Ectodermal cell (in vitro differentiated cells): ENCODE results near the gene PCDH1.
"Not testable (repeated sequence)": the region's sequence is repeated elsewhere in the genome, so short reads cannot be mapped to it uniquely, and the experiment has no call there.

Source experiments
- H3K27ac ChIP-seq: 2 replicates; pipeline ENCODE4 v1.7.0; 2013; ENCODE audit warnings: mild to moderate bottlenecking, low read depth, low read length; ENCODE audit not compliant: insufficient read depth, poor library complexity, severe bottlenecking
- H3K27me3 ChIP-seq: 2 replicates; pipeline ENCODE4 v1.7.0; 2013; ENCODE audit warnings: mild to moderate bottlenecking, low read length; ENCODE audit not compliant: insufficient read depth, control insufficient read depth, poor library complexity, severe bottlenecking
- H3K36me3 ChIP-seq: one replicate; pipeline ENCODE4 v1.7.0; 2013; ENCODE audit warnings: low read length; ENCODE audit not compliant: control insufficient read depth, insufficient read depth
- H3K4me1 ChIP-seq: one replicate; pipeline ENCODE4 v1.7.0; 2013; ENCODE audit warnings: low read length; ENCODE audit not compliant: control insufficient read depth, insufficient read depth
- H3K4me3 ChIP-seq: 2 replicates; pipeline ENCODE4 v1.7.0; 2013; ENCODE audit warnings: low read depth, low read length, control low read depth; ENCODE audit not compliant: insufficient read depth
- H3K9me3 ChIP-seq: 2 replicates; pipeline ENCODE4 v1.7.0; 2013; ENCODE audit warnings: mild to moderate bottlenecking, low read length, moderate library complexity; ENCODE audit not compliant: control insufficient read depth
- WGBS, 2 experiments: methylation state at CpG; one replicate each; pipeline ENCODE4 v1.1.7; 2013; ENCODE audit warnings: missing lambda C conversion rate in 2 of 2; 5-methylcytosine and 5-hydroxymethylcytosine counted together

The PCDH1 gene

GRCh38 chr5:141821430-141821925 lies 56.7 kb downstream of the PCDH1 start:
- Histone ChIP-seq H3K36me3 (no peaks in the 10 kb centered on the region), H3K4me1 (peaks cover 26% of the 10 kb centered on the region), H3K4me3 (no peak overlapping the region), H3K27me3 (no peaks in the 10 kb centered on the region), H3K9me3 (no peaks in the 10 kb centered on the region), H3K27ac (no peak overlapping the region)
- WGBS, 2 experiments, result 68 to 70% methylated on average over 3 of the region's 3 CpGs

GRCh38 chr5:141820686-141821085 lies 57.5 kb downstream of the PCDH1 start:
- H3K4me1 ChIP-seq, result peaks cover 30% of the 10 kb centered on the region
- not testable (repeated sequence) for H3K36me3 ChIP-seq, H3K27me3 ChIP-seq, H3K9me3 ChIP-seq, H3K4me3 ChIP-seq, H3K27ac ChIP-seq
- WGBS, 2 experiments, result 93 to 95% methylated on average over 15 of the region's 15 CpGs

GRCh38 chr5:141817631-141818030 lies 60.6 kb downstream of the PCDH1 start:
- Histone ChIP-seq H3K9me3 (no peaks in the 10 kb centered on the region), H3K27me3 (no peaks in the 10 kb centered on the region), H3K27ac (no peak overlapping the region), H3K4me3 (no peak overlapping the region), H3K36me3 (no peaks in the 10 kb centered on the region), H3K4me1 (peaks cover 38% of the 10 kb centered on the region)
- WGBS, 2 experiments, result 74 to 85% methylated on average over 6 of the region's 6 CpGs

- Histone ChIP-seq H3K4me3 (no peak overlapping the region), H3K27ac (peak overlapping the region; percentile 56), H3K9me3 (no peaks in the 10 kb centered on the region), H3K36me3 (no peaks in the 10 kb centered on the region), H3K4me1 (peaks cover 43% of the 10 kb centered on the region), H3K27me3 (no peaks in the 10 kb centered on the region)
- 1 to 7% methylated on average over 10 to 11 of the region's 11 CpGs for WGBS, 2 experiments
Observed at GRCh38 chr5:141816598-141817399, 61.4 kb downstream of the PCDH1 start.

- Histone ChIP-seq H3K36me3 (no peaks in the 10 kb centered on the region), H3K4me1 (peaks cover 47% of the 10 kb centered on the region), H3K9me3 (no peaks in the 10 kb centered on the region), H3K27ac (no peak overlapping the region), H3K27me3 (no peaks in the 10 kb centered on the region), H3K4me3 (no peak overlapping the region)
- 93 to 96% methylated on average over 2 of the region's 3 CpGs for WGBS, 2 experiments
Observed at GRCh38 chr5:141815796-141816180, 62.4 kb downstream of the PCDH1 start.

GRCh38 chr5:141815051-141815795 lies 63.0 kb downstream of the PCDH1 start:
- no peaks in the 10 kb centered on the region for H3K36me3 ChIP-seq
- H3K4me1 ChIP-seq, result peaks cover 47% of the 10 kb centered on the region
- no peaks in the 10 kb centered on the region for H3K9me3 ChIP-seq
- no peak overlapping the region for H3K27ac ChIP-seq
- no peaks in the 10 kb centered on the region for H3K27me3 ChIP-seq
- no peak overlapping the region for H3K4me3 ChIP-seq

- H3K4me1 ChIP-seq, result peaks cover 51% of the 10 kb centered on the region
- H3K4me3 ChIP-seq, result no peak overlapping the region
- 43 to 46% methylated on average over 9 of the region's 9 CpGs for WGBS, 2 experiments
- H3K27ac ChIP-seq, result no peak overlapping the region
- no peaks in the 10 kb centered on the region for H3K9me3 ChIP-seq
- H3K27me3 ChIP-seq, result no peaks in the 10 kb centered on the region
- H3K36me3 ChIP-seq, result no peaks in the 10 kb centered on the region
Observed at GRCh38 chr5:141814064-141814964, 63.9 kb downstream of the PCDH1 start.

GRCh38 chr5:141812512-141812911 lies 65.7 kb downstream of the PCDH1 start:
- Histone ChIP-seq H3K27me3 (no peaks in the 10 kb centered on the region), H3K27ac (no peak overlapping the region), H3K4me1 (peaks cover 51% of the 10 kb centered on the region), H3K9me3 (no peaks in the 10 kb centered on the region), H3K36me3 (no peaks in the 10 kb centered on the region), H3K4me3 (no peak overlapping the region)
- 33 to 42% methylated on average over 2 of the region's 2 CpGs for WGBS, 2 experiments

- 3% methylated on average over 29 of the region's 29 CpGs for WGBS, 2 experiments
- no peaks in the 10 kb centered on the region for H3K9me3 ChIP-seq
- H3K36me3 ChIP-seq, result no peaks in the 10 kb centered on the region
- H3K27ac ChIP-seq, result no peak overlapping the region
- peak overlapping the region; percentile 18 for H3K4me3 ChIP-seq
- H3K4me1 ChIP-seq, result peaks cover 46% of the 10 kb centered on the region
- no peaks in the 10 kb centered on the region for H3K27me3 ChIP-seq
Observed at GRCh38 chr5:141811287-141812155, 66.7 kb downstream of the PCDH1 start.
